Sciatic nerve (tissue), 2 donors: ENCODE results near the gene CCDC154. TPM values are rescaled to one million over a fixed set of nuclear protein-coding genes. Genes with fewer than 3 reads are reported as not detected.
"Not testable (repeated sequence)": the region's sequence is repeated elsewhere in the genome, so short reads cannot be mapped to it uniquely, and the experiment has no call there.

Experiments used
- ATAC-seq: fragments of 200-7000 bp; cut with Tn5 transposase; one replicate; pipeline ENCODE4 v1.9.1; 2020; ENCODE audit warnings: mild to moderate bottlenecking, moderate library complexity
- DNase-seq: peaks from one replicate; pipeline ENCODE4 v3.0.0-alpha.2; 2020; ENCODE audit warnings: low spot score
- intact Hi-C: fragments of 100-400 bp; cut with DNase I; formaldehyde crosslinking; loops from one replicate; pipeline ENCODE4 v1.14.2; 2022
- total RNA-seq: library from RNA; stranded (reverse); fragmentation: NEBNext Ultra II Directional; extraction: Animal tissue kit (Norgen Biotek cat#: 25700); gene quantifications from one replicate; pipeline ENCODE4 v1.2.1, GENCODE V29; 2021
- donor health status: DM: no; HTN: no; CAD: no.
- donor health status: DM: no; HTN: no; CAD: no.

The CCDC154 gene, protein sequence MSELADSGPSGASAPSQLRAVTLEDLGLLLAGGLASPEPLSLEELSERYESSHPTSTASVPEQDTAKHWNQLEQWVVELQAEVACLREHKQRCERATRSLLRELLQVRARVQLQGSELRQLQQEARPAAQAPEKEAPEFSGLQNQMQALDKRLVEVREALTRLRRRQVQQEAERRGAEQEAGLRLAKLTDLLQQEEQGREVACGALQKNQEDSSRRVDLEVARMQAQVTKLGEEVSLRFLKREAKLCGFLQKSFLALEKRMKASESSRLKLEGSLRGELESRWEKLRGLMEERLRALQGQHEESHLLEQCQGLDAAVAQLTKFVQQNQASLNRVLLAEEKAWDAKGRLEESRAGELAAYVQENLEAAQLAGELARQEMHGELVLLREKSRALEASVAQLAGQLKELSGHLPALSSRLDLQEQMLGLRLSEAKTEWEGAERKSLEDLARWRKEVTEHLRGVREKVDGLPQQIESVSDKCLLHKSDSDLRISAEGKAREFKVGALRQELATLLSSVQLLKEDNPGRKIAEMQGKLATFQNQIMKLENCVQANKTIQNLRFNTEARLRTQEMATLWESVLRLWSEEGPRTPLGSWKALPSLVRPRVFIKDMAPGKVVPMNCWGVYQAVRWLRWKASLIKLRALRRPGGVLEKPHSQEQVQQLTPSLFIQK
- 3.3 TPM for total RNA-seq

DNA sequence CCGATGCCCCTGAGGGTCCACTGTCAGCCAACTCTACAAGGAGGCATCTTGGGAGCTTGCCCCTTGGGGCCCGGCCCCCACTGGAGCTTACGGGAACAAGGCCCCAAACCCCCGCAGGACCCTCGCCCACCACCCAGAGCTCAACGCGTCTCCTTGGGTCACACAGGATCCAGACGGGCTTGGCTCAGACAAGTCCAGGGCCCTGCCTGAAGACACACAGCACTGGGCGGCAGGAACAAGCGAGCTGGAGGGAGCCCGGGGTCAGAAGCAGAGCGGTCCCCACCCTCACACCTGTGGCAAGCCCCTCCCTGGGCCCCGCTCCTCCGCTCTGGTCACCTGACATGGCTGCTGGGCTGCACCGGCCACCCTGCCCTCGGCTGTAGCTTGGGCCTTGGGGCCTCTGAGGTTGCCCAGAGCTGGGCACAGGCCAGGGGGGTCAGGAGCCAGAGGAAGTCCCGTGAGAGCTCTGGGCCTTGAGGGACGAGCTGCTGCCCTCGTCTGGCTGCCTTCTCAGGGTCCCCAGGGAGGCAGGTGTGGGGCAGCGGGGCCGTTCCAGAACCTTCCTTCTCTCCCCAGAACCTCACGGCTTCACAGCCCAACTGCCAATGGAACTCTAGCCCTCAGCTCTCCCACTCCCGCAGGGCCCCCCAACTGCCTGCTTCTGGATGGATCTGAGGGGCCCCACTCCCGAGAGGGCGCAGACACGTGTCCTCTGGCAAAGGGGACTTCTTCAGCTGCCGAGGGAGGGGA, at the start of gene CCDC154:
Gene CCDC154, minus strand, starts transcription at position 577 of the 750 bp plus-strand sequence. Its CDS starts 234 bp downstream, at position 343.
- intact Hi-C loops = no loop called here
- ATAC-seq (no peak), DNase-seq (no peak)

DNA sequence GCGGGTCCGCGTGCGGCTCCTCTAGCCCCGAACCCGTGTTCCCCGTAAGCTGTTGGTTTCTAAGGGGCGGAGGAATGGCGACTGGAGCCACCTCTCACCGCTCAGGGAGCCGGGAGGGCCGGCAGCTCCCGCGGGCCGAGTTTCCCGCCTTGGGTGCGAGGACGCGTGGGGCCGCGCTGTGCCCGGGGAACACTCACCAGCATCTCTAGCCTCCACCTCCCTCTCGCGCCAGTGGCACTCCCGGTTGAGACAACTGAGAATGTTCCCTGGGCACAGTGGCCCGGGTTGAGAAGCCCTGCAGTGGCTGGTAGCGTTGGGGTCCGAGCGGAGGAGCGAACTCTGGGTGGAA, 49.4 kb upstream of the CCDC154 start:
- ATAC-seq (peak; percentile 4), DNase-seq (no peak)
- intact Hi-C loops = no loop called here

DNA sequence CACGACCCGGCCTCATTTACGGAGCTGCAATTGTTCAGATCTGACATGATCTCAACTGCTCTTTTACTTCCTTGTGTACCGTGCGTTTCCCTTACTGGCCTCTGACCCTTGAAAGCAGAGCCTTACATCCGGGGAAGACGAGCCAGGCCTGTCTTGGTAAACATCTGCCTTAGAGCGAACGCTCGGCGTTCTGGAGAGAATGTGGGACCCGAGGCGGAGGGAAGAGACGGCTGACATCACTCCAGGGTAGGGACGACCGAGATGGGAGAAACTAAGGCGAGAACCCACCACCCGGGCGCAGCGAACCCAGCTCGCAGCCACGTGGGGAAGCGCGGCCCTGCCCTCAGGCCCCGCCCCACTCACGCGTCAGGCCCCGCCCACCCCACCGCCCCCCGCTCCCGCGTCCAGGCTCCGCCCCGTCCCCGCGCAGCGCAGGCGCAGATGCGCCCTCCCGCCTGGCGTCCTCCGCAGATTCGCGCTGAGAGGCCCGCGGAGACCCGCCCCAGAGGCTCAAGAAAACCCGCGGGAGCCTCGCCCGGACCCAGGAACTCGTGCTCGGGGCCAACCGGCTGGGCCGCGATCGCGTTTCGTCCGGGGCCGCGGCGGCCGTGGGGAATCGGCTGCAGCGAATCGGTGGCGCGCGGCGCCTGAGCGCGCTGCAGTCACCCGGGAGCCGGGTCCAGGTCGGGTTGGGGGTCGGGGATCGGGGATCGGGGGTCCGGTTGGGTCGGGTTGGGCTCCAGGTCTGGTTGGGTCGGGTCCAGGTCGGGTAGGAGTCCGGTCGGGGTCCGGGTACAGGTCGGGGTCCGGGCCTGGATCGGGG, 48.8 kb upstream of the CCDC154 start, which contains the start of gene TELO2:
Gene TELO2, plus strand, starts transcription at position 438 of the 823 bp plus-strand sequence. CDS start 922 bp downstream, outside the sequence.
- ATAC-seq (peak; percentile 96), DNase-seq (peak; percentile 91)
- intact Hi-C loops = no loop called here

DNA sequence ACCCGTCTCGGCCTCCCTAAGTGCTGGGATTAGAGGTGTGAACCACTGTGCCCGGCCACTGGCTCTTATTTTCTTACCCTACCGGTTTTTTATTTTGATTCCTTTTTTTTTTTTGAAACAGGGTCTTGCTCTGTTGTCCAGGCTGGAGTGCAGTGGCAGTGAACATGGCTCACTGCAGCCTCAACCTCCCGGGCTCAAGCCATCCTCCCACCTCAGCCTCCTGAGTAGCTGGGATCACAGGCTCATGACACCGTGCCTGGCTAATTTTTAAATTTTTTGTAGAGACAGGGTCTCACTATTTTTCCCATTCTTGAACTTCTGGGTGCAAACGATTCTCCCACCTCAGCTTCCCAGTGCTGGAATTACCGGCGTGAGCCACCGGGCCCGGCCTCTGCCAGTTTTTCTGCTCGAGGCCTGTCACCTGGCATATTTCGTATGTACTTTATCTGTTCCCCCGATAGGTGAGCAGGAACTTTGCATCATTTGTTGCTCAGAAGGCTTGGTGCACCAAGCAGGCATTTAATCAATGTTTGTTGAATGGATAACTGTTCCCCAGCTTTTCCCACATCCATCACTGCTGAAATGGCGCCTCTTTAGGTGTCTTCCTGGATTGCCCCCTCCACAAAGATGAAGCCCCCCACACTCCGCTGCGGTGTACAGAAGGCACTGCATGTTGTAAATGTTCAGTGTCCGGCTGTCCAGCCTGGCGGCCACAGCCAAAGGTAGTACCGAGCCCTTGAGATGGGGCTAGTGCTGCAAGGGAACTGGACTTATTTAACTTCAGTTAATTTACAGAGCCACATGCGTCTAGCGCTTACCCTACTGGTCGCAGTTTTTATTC, 47.9 kb upstream of the CCDC154 start:
- DNase-seq = no peak
- peak; percentile 8 for ATAC-seq
- intact Hi-C loops = no loop called here

DNA sequence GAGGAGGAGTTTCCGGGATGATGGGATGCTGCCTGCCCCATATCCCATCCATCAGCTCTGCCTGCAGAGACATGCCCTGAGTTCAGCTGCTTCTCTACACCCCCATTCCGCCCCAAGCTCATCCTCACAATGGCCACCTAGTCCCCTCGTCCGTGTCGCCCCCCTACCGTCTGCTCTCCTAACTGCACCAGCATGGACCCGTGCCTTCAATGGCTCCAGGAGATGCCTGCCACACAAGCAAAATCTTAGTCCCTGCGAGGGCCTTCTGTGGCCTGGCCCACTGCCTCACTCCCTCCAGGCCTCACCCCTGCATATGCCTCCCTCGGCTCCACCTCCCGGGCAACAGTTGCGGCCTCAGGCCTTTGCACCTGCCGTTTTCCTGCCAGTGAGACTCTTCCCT, 47.0 kb upstream of the CCDC154 start:
- intact Hi-C loops = no loop called here
- DNase-seq (no peak), ATAC-seq (no peak)

DNA sequence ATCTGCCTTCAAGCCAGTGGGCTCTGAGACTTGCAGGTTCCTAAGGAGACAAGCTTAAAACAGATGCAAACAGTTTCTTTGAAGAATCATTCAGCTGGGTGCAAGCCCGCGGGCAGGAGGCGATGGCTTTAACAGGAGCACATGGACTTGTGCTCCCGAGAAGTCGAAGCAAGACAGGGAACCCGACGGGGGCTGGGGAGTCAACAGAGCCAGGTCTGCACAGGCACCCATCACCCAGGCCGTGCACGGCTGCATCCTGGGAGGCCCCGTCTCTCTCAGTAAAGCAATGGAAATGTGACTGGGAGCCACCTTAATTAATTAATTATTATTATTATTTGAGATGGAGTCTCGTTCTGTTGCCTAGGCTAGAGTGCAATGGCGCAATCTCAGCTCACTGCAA, 44.7 kb upstream of the CCDC154 start:
- no peak for DNase-seq
- intact Hi-C loops = no loop called here
- ATAC-seq = no peak

DNA sequence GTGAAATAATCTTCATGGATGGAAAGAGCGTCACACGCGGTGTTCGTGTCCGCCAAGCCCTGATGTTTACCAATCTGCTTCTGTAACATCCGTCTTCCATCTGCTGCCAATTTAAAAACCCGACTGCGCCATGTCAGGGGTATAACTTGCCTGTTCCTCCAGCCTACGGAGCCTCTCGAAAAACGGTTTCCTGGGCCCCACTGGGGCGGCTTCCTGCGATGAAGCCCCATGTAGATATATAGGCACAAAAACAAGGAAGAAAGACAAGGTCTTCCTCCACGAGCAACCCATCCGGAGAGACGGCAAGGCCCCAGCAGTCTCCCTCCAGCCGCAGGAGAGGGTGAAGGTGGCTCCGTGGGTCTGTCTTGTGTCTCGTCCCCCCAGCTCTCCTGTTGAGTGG, 44.3 kb upstream of the CCDC154 start, which contains the start of gene PTX4:
Gene PTX4, minus strand, starts transcription at position 326 of the 400 bp plus-strand sequence. Its CDS starts 35 bp downstream, at position 291.
- ATAC-seq (no peak), DNase-seq (no peak)
- intact Hi-C loops = no loop called here

DNA sequence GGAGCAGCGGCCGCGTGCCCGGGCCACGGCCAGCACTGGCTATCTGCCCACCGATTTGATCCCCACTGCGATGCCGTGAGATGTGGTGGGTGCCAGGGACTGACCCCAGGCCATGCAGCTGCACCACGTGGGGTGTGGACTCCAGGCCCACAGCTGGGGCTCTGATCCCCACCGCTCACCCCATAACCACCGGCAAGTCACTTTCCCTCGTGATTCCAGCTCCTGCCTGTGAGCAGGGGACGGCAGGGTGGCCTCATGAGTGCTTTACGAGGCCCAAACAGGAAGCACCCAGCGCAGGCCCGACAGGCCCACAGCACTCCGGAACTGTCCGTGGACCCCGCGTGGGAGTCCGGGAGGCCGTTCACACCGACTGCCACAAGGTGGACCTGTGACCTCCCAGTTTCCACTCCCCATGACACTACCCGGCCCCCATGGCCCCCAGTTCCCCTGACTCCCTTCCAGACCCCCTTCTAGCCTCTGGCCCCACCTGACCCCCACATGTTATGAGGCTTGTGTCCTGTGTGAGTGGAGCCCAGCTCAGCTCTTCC, 43.8 kb upstream of the CCDC154 start:
- ATAC-seq (no peak), DNase-seq (no peak)
- intact Hi-C loops = no loop called here

DNA sequence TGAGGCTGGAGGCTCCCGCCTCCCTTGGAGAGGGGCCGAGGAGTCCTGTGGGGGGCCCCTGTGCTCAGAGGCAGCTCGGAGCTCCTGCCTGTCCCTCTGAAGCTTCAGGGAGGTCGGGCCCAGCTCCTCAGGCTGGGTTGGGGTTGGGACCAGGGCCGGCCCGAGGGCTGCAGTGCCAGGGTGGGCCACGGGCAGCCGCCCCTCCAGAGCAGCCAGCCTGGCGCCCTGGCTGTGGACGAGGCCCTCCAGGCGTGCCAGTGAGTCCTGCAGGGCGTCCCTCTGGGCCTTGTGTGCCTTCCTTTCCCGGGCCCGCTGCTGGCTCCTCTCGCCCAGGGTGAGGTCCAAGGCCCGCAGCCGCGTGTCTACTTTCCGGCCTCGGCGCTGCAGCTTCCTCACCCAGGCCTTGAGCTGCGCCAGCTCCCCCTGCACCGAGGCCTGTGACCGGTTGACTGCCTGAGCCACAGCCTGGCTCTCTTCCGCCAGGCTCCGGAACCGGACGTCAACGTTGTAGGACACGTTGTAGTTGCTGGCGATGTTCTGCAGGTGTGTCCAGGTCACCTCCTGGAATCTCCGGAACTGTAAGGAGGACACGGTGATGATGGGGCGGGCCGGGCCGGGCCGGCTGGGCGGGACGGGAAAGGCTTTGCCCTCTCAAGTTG, 43.2 kb upstream of the CCDC154 start:
- DNase-seq = no peak
- intact Hi-C loops = no loop called here
- ATAC-seq = no peak

DNA sequence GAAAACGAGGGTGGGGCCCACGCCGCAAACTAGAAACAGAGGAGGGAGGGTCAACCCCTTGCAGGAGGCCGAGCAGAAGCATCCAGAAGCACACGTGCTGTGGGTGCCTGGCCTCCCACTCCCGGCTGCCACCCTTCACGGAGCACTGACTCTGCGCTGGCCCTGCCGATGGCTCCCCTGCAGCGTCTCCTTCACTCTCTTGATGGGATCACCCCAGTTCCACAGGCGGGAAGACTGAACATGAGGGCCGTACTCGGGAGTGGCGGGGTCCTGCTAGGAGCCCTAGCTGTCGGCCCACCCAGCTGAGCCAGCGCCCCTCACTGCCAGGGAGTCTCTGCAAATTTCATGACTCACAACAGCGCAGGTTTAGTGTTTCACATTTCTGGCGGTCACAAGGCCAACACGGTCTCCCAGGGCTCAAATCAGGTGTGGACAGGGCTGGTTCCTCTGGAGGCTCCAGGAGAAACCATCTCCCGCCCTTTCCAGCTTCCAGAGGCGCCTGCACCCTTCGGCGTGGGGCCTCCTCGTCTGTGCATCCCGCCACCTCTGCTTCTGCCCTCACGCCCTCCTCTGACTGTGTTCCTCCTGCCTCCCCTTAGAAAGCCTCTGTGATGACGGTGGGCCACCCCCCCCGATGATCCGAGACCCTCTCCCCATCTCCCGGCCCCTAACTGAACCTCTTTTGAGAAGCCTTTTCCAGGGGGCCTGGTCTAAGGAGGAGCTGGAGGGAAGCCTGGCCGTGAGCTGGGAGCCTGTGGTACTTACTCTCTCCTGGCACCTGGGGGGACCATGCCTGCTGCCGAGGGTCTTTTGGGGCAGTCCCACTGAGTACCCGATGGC, 42.4 kb upstream of the CCDC154 start:
- DNase-seq = no peak
- intact Hi-C loops = no loop called here
- ATAC-seq = no peak

DNA sequence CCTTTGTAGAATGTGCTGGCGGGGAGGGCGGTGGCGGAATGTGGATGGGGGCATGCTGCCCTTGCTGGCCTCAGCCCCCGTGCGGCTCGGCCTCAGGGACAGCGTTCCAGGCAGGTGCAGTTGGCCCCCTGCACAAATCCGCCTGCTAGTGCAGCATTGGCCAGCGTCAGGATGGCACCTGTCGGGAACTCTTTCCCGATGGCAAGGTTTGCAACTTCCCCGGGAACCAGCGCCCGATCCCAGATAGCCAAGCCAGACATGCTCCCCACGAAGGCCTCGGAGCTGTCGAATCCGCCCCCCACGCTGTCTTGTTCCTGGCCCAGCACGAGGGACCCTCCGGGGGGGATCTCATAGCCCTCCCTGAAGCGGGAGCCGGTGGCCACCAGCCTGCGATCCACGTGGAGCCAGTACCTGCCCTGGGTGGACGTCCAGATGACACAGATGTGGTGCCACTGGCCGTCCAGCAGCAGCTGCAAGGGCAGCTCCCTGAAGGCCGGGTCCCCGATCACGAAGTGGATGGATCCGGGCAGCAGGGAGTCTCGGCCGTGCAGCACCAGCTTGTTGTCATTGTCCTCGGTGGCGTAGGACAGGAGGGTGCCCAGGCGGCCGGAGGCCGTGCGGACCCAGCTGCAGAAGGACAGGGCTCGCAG, 41.6 kb upstream of the CCDC154 start:
- ATAC-seq (peak; percentile 17), DNase-seq (no peak)
- intact Hi-C loops = no loop called here

DNA sequence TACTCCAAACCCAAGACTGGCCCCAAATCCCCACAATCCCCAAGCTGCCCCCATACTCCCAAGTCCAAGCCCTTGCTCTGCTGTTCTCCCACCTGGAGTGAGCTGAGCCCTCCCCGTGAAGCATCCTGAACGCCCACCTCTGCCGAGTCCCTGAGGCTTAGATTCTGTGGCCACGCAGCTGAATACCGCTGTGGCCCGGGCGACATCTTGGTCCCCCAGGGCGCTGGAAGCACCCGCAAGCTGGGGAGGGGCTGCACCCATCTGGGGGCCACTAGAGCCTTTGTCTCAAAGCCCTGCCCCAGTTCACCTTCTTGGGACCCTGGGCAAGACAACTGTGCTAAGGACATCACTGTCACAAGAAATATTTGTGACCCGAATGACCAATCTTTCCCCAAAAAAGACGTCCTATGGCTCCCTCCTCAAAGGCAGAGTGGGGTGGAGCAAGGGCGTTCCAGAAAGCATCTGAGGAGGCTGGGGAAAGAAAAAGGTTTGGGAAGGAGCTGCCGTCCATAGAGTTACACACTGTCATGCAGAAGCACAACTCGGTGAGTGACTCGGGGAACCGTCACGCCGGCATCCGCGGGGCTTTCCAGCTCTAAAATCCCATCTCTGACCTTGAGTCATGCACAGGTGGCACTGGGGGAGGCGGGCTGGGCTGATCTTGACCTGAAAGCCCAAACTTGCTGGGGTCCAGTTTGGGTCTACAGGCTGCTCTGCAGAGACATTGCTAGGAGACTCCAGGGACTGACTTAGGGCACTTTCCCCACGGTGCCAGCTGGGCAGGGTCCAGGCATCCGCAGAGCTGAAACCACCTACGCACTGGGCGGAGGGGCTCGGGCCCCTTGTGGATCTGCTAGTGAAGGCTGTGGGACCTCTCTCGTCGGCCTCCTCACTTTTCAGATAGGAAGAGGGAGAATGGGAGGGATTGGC, 37.8 kb upstream of the CCDC154 start:
- DNase-seq = no peak
- intact Hi-C loops = no loop called here
- no peak for ATAC-seq

DNA sequence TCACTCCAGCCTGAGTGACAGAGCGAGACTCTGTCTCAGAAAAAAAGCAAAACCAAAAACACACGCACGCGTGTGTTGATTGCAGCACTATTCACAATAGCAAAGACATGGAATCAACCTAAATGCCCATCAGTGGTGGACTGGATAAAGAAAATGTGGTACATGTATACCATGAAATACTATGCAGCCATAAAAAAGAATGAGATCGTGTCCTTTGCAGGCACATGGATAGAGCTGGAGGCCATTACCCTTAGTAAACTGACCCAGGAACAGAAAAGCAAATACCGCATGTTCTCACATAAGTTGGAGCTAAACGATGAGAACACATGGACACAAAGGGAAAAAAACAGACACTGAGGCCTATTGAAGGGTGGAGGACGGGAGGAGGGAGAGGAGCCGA, 34.6 kb upstream of the CCDC154 start:
- DNase-seq, intact Hi-C loops, ATAC-seq: not testable (repeated sequence)

DNA sequence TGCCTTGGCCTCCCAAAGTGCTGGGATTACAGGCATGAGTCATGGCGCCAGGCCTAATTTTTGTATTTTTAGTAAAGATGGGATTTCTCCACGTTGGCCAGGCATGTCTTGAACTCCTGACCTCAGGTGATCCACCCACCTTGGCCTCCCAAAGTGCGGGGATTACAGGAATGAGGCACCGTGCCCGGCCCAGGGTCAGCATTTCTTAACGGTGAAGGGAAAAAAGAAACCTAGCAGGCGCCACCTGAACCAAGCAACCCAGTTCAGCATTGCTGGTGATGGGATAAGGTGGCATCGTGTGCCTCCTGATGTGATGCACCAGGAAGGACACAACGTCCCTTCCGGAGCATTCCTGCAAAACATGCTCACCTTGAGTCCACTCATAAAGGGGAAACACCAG, 32.7 kb upstream of the CCDC154 start:
- no peak for ATAC-seq
- intact Hi-C loops = no loop called here

DNA sequence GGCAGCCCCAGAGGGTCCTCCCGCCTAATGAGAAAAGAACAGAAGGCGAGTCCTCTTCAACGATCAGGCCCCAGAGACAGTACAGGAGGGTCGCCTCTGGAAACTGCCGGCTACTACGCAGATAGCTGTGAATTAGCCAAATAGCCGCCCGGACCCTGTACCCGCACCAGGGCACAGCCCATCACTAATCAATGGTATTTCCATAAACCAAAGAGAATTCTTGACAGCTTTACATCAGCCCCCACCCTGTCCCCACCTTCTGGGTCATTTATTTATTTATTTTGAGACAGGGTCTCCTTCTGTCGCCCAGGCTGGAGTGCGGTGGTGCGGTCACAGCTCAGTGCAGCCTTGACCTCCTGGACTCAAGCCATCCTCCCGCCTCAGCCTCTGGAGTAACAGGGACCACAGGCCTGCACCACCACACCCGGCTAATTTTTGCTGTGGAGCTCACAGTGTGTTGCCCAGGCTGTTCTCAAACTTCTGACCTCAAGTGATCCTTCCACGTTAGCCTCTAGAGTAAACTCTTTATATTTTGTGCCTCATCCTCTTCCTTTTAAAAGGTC, 31.3 kb upstream of the CCDC154 start:
- intact Hi-C loops = no loop called here
- ATAC-seq (peak; percentile 6), DNase-seq (no peak)

More for the DNA sequence above, 32.7 kb upstream of the CCDC154 start:
- DNase-seq = no peak
